ENCODE data around the gene KLHL22.

The KLHL22 gene

GRCh38 chr22:20423008-20423905 is 72.3 kb downstream of the KLHL22 start:
- no peaks in the 10 kb centered on the region for H3K9me3 ChIP-seq (ENCODE audit: insufficient read depth, low read depth, low read length)
- H3K4me1 ChIP-seq (ENCODE audit: insufficient read depth, low read length, poor library complexity, severe bottlenecking) = peaks cover 17% of the 10 kb centered on the region
- no peak overlapping the region for H3K4me3 ChIP-seq (ENCODE audit: low read length, poor library complexity, severe bottlenecking)
- no peak for TF ChIP-seq CTCF (conservative IDR thresholded peaks at IDR 0.05; ENCODE audit: low read length)
- no peak for TF ChIP-seq EZH2phosphoT487 (IDR thresholded peaks at IDR 0.05; ENCODE audit: borderline replicate concordance)
- no peaks in the 10 kb centered on the region for H3K27me3 ChIP-seq (ENCODE audit: insufficient read depth, low read length, poor library complexity, severe bottlenecking)
- H3K9me2 ChIP-seq (replicated peaks; ENCODE audit: low read depth, low read length) = no peaks in the 10 kb centered on the region
- no peaks in the 10 kb centered on the region for H4K20me1 ChIP-seq (ENCODE audit: insufficient read depth, low read length, poor library complexity, severe bottlenecking)
- no peaks in the 10 kb centered on the region for H3K79me2 ChIP-seq (ENCODE audit: insufficient read depth, low read length)
- H3K36me3 ChIP-seq (ENCODE audit: insufficient read depth, low read length) = no peaks in the 10 kb centered on the region
- H2AFZ ChIP-seq (ENCODE audit: low read length) = no peak overlapping the region
- H3F3A ChIP-seq (ENCODE audit: low read depth) = no peaks in the 10 kb centered on the region
- H3K4me2 ChIP-seq (ENCODE audit: low read depth, low read length, poor library complexity, severe bottlenecking) = no peak overlapping the region
- H3K9ac ChIP-seq (ENCODE audit: low read depth, low read length, poor library complexity, severe bottlenecking) = no peak overlapping the region

GRCh38 chr22:20422271-20423007 is 73.2 kb downstream of the KLHL22 start:
- Histone ChIP-seq H3K4me2 (ENCODE audit: low read depth, low read length, poor library complexity, severe bottlenecking) (no peak overlapping the region), H3K4me1 (ENCODE audit: insufficient read depth, low read length, poor library complexity, severe bottlenecking) (peaks cover 17% of the 10 kb centered on the region), H3K79me2 (ENCODE audit: insufficient read depth, low read length) (no peaks in the 10 kb centered on the region), H3K27me3 (ENCODE audit: insufficient read depth, low read length, poor library complexity, severe bottlenecking) (no peaks in the 10 kb centered on the region), H3K36me3 (ENCODE audit: insufficient read depth, low read length) (no peaks in the 10 kb centered on the region), H3F3A (ENCODE audit: low read depth) (no peaks in the 10 kb centered on the region), H3K4me3 (ENCODE audit: low read length, poor library complexity, severe bottlenecking) (no peak overlapping the region), H3K9me3 (ENCODE audit: insufficient read depth, low read depth, low read length) (no peaks in the 10 kb centered on the region), H3K9me2 (replicated peaks; ENCODE audit: low read depth, low read length) (no peaks in the 10 kb centered on the region), H4K20me1 (ENCODE audit: insufficient read depth, low read length, poor library complexity, severe bottlenecking) (no peaks in the 10 kb centered on the region), H2AFZ (ENCODE audit: low read length) (no peak overlapping the region), H3K9ac (ENCODE audit: low read depth, low read length, poor library complexity, severe bottlenecking) (no peak overlapping the region)
- no peak for TF ChIP-seq CTCF (conservative IDR thresholded peaks at IDR 0.05; ENCODE audit: low read length)
- no peak for TF ChIP-seq EZH2phosphoT487 (IDR thresholded peaks at IDR 0.05; ENCODE audit: borderline replicate concordance)

- Histone ChIP-seq H4K20me1 (ENCODE audit: insufficient read depth, low read length, poor library complexity, severe bottlenecking) (no peaks in the 10 kb centered on the region), H3K79me2 (ENCODE audit: insufficient read depth, low read length) (no peaks in the 10 kb centered on the region), H3K4me2 (ENCODE audit: low read depth, low read length, poor library complexity, severe bottlenecking) (no peak overlapping the region), H3K9me3 (ENCODE audit: insufficient read depth, low read depth, low read length) (no peaks in the 10 kb centered on the region), H3K4me3 (ENCODE audit: low read length, poor library complexity, severe bottlenecking) (no peak overlapping the region), H3F3A (ENCODE audit: low read depth) (no peaks in the 10 kb centered on the region), H3K9me2 (replicated peaks; ENCODE audit: low read depth, low read length) (no peaks in the 10 kb centered on the region), H3K36me3 (ENCODE audit: insufficient read depth, low read length) (no peaks in the 10 kb centered on the region), H2AFZ (ENCODE audit: low read length) (no peak overlapping the region), H3K27me3 (ENCODE audit: insufficient read depth, low read length, poor library complexity, severe bottlenecking) (no peaks in the 10 kb centered on the region), H3K4me1 (ENCODE audit: insufficient read depth, low read length, poor library complexity, severe bottlenecking) (peaks cover 17% of the 10 kb centered on the region), H3K9ac (ENCODE audit: low read depth, low read length, poor library complexity, severe bottlenecking) (no peak overlapping the region)
- TF ChIP-seq CTCF (conservative IDR thresholded peaks at IDR 0.05; ENCODE audit: low read length) (no peak), EZH2phosphoT487 (IDR thresholded peaks at IDR 0.05; ENCODE audit: borderline replicate concordance) (no peak)
Measured at GRCh38 chr22:20421507-20421874, 74.1 kb downstream of the KLHL22 start.

All from Loucy (cell line).